ENCODE results near the gene DNM3. TPM values are rescaled to one million over a fixed set of nuclear protein-coding genes. Genes with fewer than 3 reads are reported as not detected.

The DNM3 gene
- total and polyA plus RNA-seq, 9 of the 15 experiments (the other 6 are each of a cell fraction or from before 2014, with no cell fraction given): 0.08 to 0.36 (median 0.22) TPM; not detected in 1

GRCh38 chr1:172145656-172146055 is 304.4 kb downstream of the DNM3 start:
- Histone ChIP-seq H3K27ac (ENCODE audit: extremely low read depth, low read depth, low read length) (no peak overlapping the region), H3K79me2 (ENCODE audit: control insufficient read depth, insufficient read depth, low read length) (no peaks in the 10 kb centered on the region), H2AFZ (ENCODE audit: low read depth, low read length) (no peak overlapping the region), H3K36me3 (ENCODE audit: control insufficient read depth, insufficient read depth, low read length) (no peaks in the 10 kb centered on the region), H3K4me2 (ENCODE audit: insufficient read depth, low read length) (no peak overlapping the region), H3K9ac (ENCODE audit: insufficient read depth in 1 of 2, low read depth in 2 of 2, low read length in 2 of 2) (no peak overlapping the region), H3K9me3 (replicated peaks; ENCODE audit: control insufficient read depth, insufficient read depth, low read depth, low read length) (no peaks in the 10 kb centered on the region), H3K9me1 (ENCODE audit: control insufficient read depth, insufficient read depth, low read length) (no peaks in the 10 kb centered on the region), H3K4me1 (replicated peaks in 1 of 2; ENCODE audit: control insufficient read depth in 2 of 2, insufficient read depth in 2 of 2, low read length in 2 of 2) (no peaks in the 10 kb centered on the region), H3K27me3 (ENCODE audit: control insufficient read depth in 2 of 2, insufficient read depth in 2 of 2, low read length in 2 of 2) (peaks cover 0 to 6% of the 10 kb centered on the region in 2 experiments; a peak in 2 of 5 replicates), H3K4me3 (no peak overlapping the region), H4K20me1 (replicated peaks; ENCODE audit: control insufficient read depth, insufficient read depth, low read length) (no peaks in the 10 kb centered on the region)
- TF ChIP-seq JUN (IDR thresholded peaks at IDR 0.05; ENCODE audit: borderline replicate concordance, low read depth, low read length) (no peak), JUN (CRISPR knock-in tag; IDR thresholded peaks at IDR 0.05; ENCODE audit: borderline replicate concordance) (no peak), NEUROD1 (IDR thresholded peaks at IDR 0.05; ENCODE audit: borderline replicate concordance, low read depth, low read length, partially characterized antibody) (no peak), CBX8 (IDR thresholded peaks at IDR 0.05; ENCODE audit: borderline replicate concordance, extremely low read depth, low read depth, low read length, poor library complexity, severe bottlenecking) (no peak), KAT7 (CRISPR knock-in tag; IDR thresholded peaks at IDR 0.05; ENCODE audit: borderline replicate concordance) (no peak), ZNF644 (tag; IDR thresholded peaks at IDR 0.05; ENCODE audit: low read depth) (no peak), MECOM (CRISPR knock-in tag; IDR thresholded peaks at IDR 0.05) (no peak), ZNF764 (CRISPR knock-in tag; IDR thresholded peaks at IDR 0.05; ENCODE audit: low read depth) (no peak), IFI16 (CRISPR knock-in tag; IDR thresholded peaks at IDR 0.05) (no peak), ZKSCAN8 (CRISPR knock-in tag; IDR thresholded peaks at IDR 0.05) (no peak)
- intact Hi-C loops (cut with micrococcal nuclease) (no loop called here), in situ Hi-C loops (cut with MboI) (no loop called here)
- no peak for ATAC-seq
- POLR2A ChIA-PET: no interaction called here
- no peak for DNase-seq (ENCODE audit: extremely low read depth in 1 of 4, low spot score in 3 of 4)
- BruUV-seq (replicated peaks): no TSS peak
- WGBS (ENCODE audit: insufficient coverage, low coverage, missing lambda C conversion rate): 3% methylated on average over 6 of the region's 6 CpGs
- CTCF ChIA-PET (ENCODE audit: low intra/inter-chr PET ratio): no interaction called here
- FAIRE-seq: no peak
